H9 (cell line): Measurements from ENCODE around the gene GPR180. TPM values are rescaled to one million over a fixed set of nuclear protein-coding genes. Genes with fewer than 3 reads are reported as not detected.

Experiments used
- DNase-seq: peaks from one replicate; pipeline ENCODE4 v3.0.0-alpha.2; 2017
- H2AFZ ChIP-seq: one replicate; pipeline ENCODE4 v1.6.1; 2013; ENCODE audit warnings: mild to moderate bottlenecking, low read length, control low read depth, moderate library complexity
- H2AK5ac ChIP-seq: 2 replicates; pipeline ENCODE4 v1.6.1; 2013; ENCODE audit warnings: low read length, control low read depth, mixed read lengths; ENCODE audit not compliant: insufficient read length
- H2BK120ac ChIP-seq: one replicate; pipeline ENCODE4 v1.6.1; 2013; ENCODE audit warnings: low read depth, mild to moderate bottlenecking, low read length, control low read depth, inconsistent platforms; ENCODE audit not compliant: poor library complexity, severe bottlenecking
- H2BK12ac ChIP-seq: 2 replicates; pipeline ENCODE4 v1.6.1; 2013; ENCODE audit warnings: low read length, control low read depth, mixed read lengths, low read depth; ENCODE audit not compliant: insufficient read length
- H2BK15ac ChIP-seq: 2 replicates; pipeline ENCODE4 v1.6.1; 2013; ENCODE audit warnings: low read depth, low read length, control low read depth
- H2BK20ac ChIP-seq: one replicate; pipeline ENCODE4 v1.6.1; 2013; ENCODE audit warnings: low read depth, mild to moderate bottlenecking, low read length, control low read depth, inconsistent platforms; ENCODE audit not compliant: poor library complexity, severe bottlenecking
- H2BK5ac ChIP-seq: 2 replicates; pipeline ENCODE4 v1.6.1; 2013; ENCODE audit warnings: low read length, control low read depth, mixed read lengths; ENCODE audit not compliant: insufficient read length
- H3K14ac ChIP-seq: 2 replicates; pipeline ENCODE4 v1.6.1; 2013; ENCODE audit warnings: low read length, control low read depth; ENCODE audit not compliant: insufficient read depth
- H3K18ac ChIP-seq: 2 replicates; pipeline ENCODE4 v1.6.1; 2013; ENCODE audit warnings: low read depth, mild to moderate bottlenecking, mixed read lengths, low read length, control low read depth; ENCODE audit not compliant: insufficient read length
- H3K23ac ChIP-seq: 2 replicates; pipeline ENCODE4 v1.6.1; 2013; ENCODE audit warnings: low read length, control low read depth, mixed read lengths, low read depth; ENCODE audit not compliant: insufficient read length
- H3K23me2 ChIP-seq: 2 replicates; pipeline ENCODE4 v1.6.1; 2013; ENCODE audit warnings: low read depth, mild to moderate bottlenecking, mixed read lengths, low read length, control low read depth; ENCODE audit not compliant: insufficient read length, poor library complexity, severe bottlenecking
- H3K27ac ChIP-seq: 2 replicates; pipeline ENCODE4 v1.5.1; 2013; ENCODE audit warnings: low read length, control low read depth, mixed read lengths, low read depth; ENCODE audit not compliant: insufficient read length
- H3K27me3 ChIP-seq: 2 replicates; pipeline ENCODE4 v1.6.1; 2013; ENCODE audit warnings: low read length, control low read depth, inconsistent platforms; ENCODE audit not compliant: insufficient read depth
- H3K4ac ChIP-seq: 2 replicates; pipeline ENCODE4 v1.6.1; 2013; ENCODE audit warnings: low read depth, mild to moderate bottlenecking, control low read depth, inconsistent platforms, low read length, moderate library complexity
- H3K4me1 ChIP-seq: 2 replicates; pipeline ENCODE4 v1.6.1; 2013; ENCODE audit warnings: low read length, control low read depth, inconsistent platforms; ENCODE audit not compliant: insufficient read depth
- H3K4me2 ChIP-seq: 2 replicates; pipeline ENCODE4 v1.6.1; 2013; ENCODE audit warnings: low read length, control low read depth, mixed read lengths; ENCODE audit not compliant: insufficient read length, insufficient read depth
- H3K56ac ChIP-seq: 2 replicates; pipeline ENCODE4 v1.6.1; 2013; ENCODE audit warnings: low read depth, mild to moderate bottlenecking, mixed read lengths, low read length, control low read depth; ENCODE audit not compliant: insufficient read length
- H3K79me1 ChIP-seq: 2 replicates; pipeline ENCODE4 v1.6.1; 2013; ENCODE audit warnings: low read depth, mild to moderate bottlenecking, moderate library complexity, low read length, control low read depth, inconsistent platforms; ENCODE audit not compliant: insufficient read depth, poor library complexity, severe bottlenecking
- H3K79me2 ChIP-seq: 2 replicates; pipeline ENCODE4 v1.6.1; 2013; ENCODE audit warnings: low read length, control low read depth, inconsistent platforms; ENCODE audit not compliant: insufficient read depth
- H3K9ac ChIP-seq: 2 replicates; pipeline ENCODE4 v1.6.1; 2013; ENCODE audit warnings: low read length, control low read depth, mixed read lengths; ENCODE audit not compliant: insufficient read length; ENCODE audit errors: extremely low read depth
- H3K9me3 ChIP-seq: one replicate; pipeline ENCODE4 v1.6.1; 2013; ENCODE audit warnings: low read depth, low read length, inconsistent platforms; ENCODE audit not compliant: control insufficient read depth
- H3T11ph ChIP-seq: one replicate; pipeline ENCODE4 v1.6.1; 2013; ENCODE audit warnings: mild to moderate bottlenecking, low read length, control low read depth, inconsistent platforms
- H4K20me1 ChIP-seq: one replicate; pipeline ENCODE4 v1.6.1; 2013; ENCODE audit not compliant: control insufficient read depth, insufficient read length, insufficient read depth
- H4K5ac ChIP-seq: 2 replicates; pipeline ENCODE4 v1.6.1; 2013; ENCODE audit warnings: low read depth, mild to moderate bottlenecking, mixed read lengths, low read length, control low read depth; ENCODE audit not compliant: insufficient read length
- H4K8ac ChIP-seq: replicated peaks from 2 replicates; pipeline ENCODE4 v1.6.1; 2013; ENCODE audit warnings: low read length, control low read depth, mixed read lengths, low read depth; ENCODE audit not compliant: insufficient read length
- H4K91ac ChIP-seq: 2 replicates; pipeline ENCODE4 v1.6.1; 2013; ENCODE audit warnings: low read depth, mild to moderate bottlenecking, moderate library complexity, mixed read lengths, low read length, control low read depth; ENCODE audit not compliant: insufficient read length
- H3K27ac Mint-ChIP-seq, 3 experiments: 2 replicates in 2 of 3; 3 replicates in 1 of 3; pipeline ENCODE4 v1.8.0; 2020 to 2021; ENCODE audit warnings: mixed read lengths in 3 of 3, mild to moderate bottlenecking in 1 of 3, moderate library complexity in 1 of 3
- H3K27me3 Mint-ChIP-seq: 2 replicates; pipeline ENCODE4 v1.8.0; 2021; ENCODE audit warnings: low read depth, mild to moderate bottlenecking, moderate library complexity, mixed read lengths
- H3K36me3 Mint-ChIP-seq, 3 experiments: 2 replicates in 2 of 3; 3 replicates in 1 of 3; pipeline ENCODE4 v1.8.0; 2020 to 2021; ENCODE audit warnings: low read depth in 3 of 3, mixed read lengths in 3 of 3; ENCODE audit not compliant: insufficient read depth in 1 of 3
- H3K4me1 Mint-ChIP-seq, 2 experiments: 2 replicates each; pipeline ENCODE4 v1.8.0; 2020; ENCODE audit warnings: mixed read lengths in 2 of 2
- H3K4me3 Mint-ChIP-seq, 2 experiments: 2 replicates in 1 of 2; 3 replicates in 1 of 2; pipeline ENCODE4 v1.8.0; 2020 to 2021; ENCODE audit warnings: mild to moderate bottlenecking in 2 of 2, mixed read lengths in 2 of 2, moderate library complexity in 1 of 2
- H3K9me3 Mint-ChIP-seq, 2 experiments: 2 replicates in 1 of 2; 3 replicates in 1 of 2; pipeline ENCODE4 v1.8.0; 2020; ENCODE audit warnings: mild to moderate bottlenecking in 2 of 2, mixed read lengths in 2 of 2, moderate library complexity in 1 of 2
- CTCF ChIP-seq: fragments of 200-600 bp; sonication (generic); conservative IDR thresholded peaks from 3 replicates; pipeline ENCODE4 v1.8.0; 2021; ENCODE audit warnings: antibody characterized with exemption, mild to moderate bottlenecking
- WGBS: extraction: QIAGEN DNeasy Blood & Tissue Kit; methylation state at CpG from one replicate; pipeline ENCODE4 v1.1.7; 2013; ENCODE audit warnings: missing lambda C conversion rate, low lambda C conversion rate, mixed read lengths; ENCODE audit not compliant: insufficient read length; ENCODE audit errors: extremely low coverage; 5-methylcytosine and 5-hydroxymethylcytosine counted together
- total RNA-seq: library from RNA; stranded (reverse); gene quantifications from 2 replicates; pipeline ENCODE4 v1.2.1, GENCODE V29; 2021

The GPR180 gene
- total RNA-seq, 1 experiment from 2014 or later: 5.1 TPM

- Histone ChIP-seq H3K4me1 (no peaks in the 10 kb centered on the region), H2BK12ac (no peak overlapping the region), H3K9ac (no peak overlapping the region), H2BK15ac (no peak overlapping the region), H3K79me2 (no peaks in the 10 kb centered on the region), H2BK20ac (no peak overlapping the region), H3K14ac (no peak overlapping the region), H3K27ac (no peak overlapping the region), H3K27me3 (no peaks in the 10 kb centered on the region), H4K20me1 (no peaks in the 10 kb centered on the region), H3T11ph (no peak overlapping the region), H2AFZ (no peak overlapping the region), H4K8ac (no peak overlapping the region), H3K79me1 (no peaks in the 10 kb centered on the region), H3K4ac (no peak overlapping the region), H2AK5ac (no peak overlapping the region), H2BK120ac (no peak overlapping the region), H4K91ac (no peak overlapping the region), H4K5ac (no peak overlapping the region), H3K4me2 (no peak overlapping the region), H3K9me3 (no peaks in the 10 kb centered on the region), H3K18ac (no peak overlapping the region), H3K23ac (no peak overlapping the region), H3K23me2 (no peaks in the 10 kb centered on the region), H2BK5ac (no peak overlapping the region), H3K56ac (no peak overlapping the region)
- H3K27me3 Mint-ChIP-seq: no peaks in the 10 kb centered on the region; the same call in 1 of the 2 replicates
- TF ChIP-seq CTCF: no peak
- no peak overlapping the region for H3K27ac Mint-ChIP-seq
- WGBS: no CpG with 5 or more reads among the region's 2 CpGs
- H3K36me3 Mint-ChIP-seq: peaks cover 0 to 3% (median 0%) of the 10 kb centered on the region in 3 experiments; a peak in 1 of 7 replicates
- DNase-seq: no peak
- H3K9me3 Mint-ChIP-seq: no peaks in the 10 kb centered on the region
- no peaks in the 10 kb centered on the region for H3K4me1 Mint-ChIP-seq
- H3K4me3 Mint-ChIP-seq: no peak overlapping the region
Observed at GRCh38 chr13:94560116-94560515, 41.5 kb upstream of the GPR180 start.
